Measurements from ENCODE around the gene FAF2. TPM values are rescaled to one million over a fixed set of nuclear protein-coding genes. Genes with fewer than 3 reads are reported as not detected.

Gene FAF2
- total RNA-seq, 1 donor from 2014 or later: 32.3 TPM

GRCh38 chr5:176526462-176526861 is 78.3 kb downstream of the FAF2 start:
- Histone ChIP-seq H2AFZ (replicated peaks) (no peak overlapping the region), H3K4me1 (no peaks in the 10 kb centered on the region), H3K27ac (no peak overlapping the region), H3K9ac (no peak overlapping the region), H3K27me3 (no peaks in the 10 kb centered on the region), H4K20me1 (ENCODE audit: low read depth) (peaks cover 18% of the 10 kb centered on the region), H3K79me2 (ENCODE audit: low read depth) (peaks cover 6% of the 10 kb centered on the region), H3K4me2 (no peak overlapping the region), H3K4me3 (no peak overlapping the region), H3K9me3 (ENCODE audit: low read depth) (no peaks in the 10 kb centered on the region), H3K36me3 (no peaks in the 10 kb centered on the region), H3F3A (ENCODE audit: low read depth) (peaks cover 2% of the 10 kb centered on the region)
- TF ChIP-seq CTCF (IDR thresholded peaks at IDR 0.05) (no peak), EZH2 (IDR thresholded peaks at IDR 0.05) (no peak), EZH2phosphoT487 (IDR thresholded peaks at IDR 0.05) (no peak)
- H3K4me1 Mint-ChIP-seq: no peaks in the 10 kb centered on the region
- H3K9me3 Mint-ChIP-seq: no peaks in the 10 kb centered on the region
- DNase-seq (ENCODE audit: low spot score): no peak
- no peak overlapping the region for H3K4me3 Mint-ChIP-seq
- peaks cover 6% of the 10 kb centered on the region for H3K36me3 Mint-ChIP-seq
- H3K27ac Mint-ChIP-seq: no peak overlapping the region
- peaks cover 11% of the 10 kb centered on the region for H3K27me3 Mint-ChIP-seq (ENCODE audit: insufficient read depth, low read depth)

- H3K79me2 ChIP-seq (ENCODE audit: low read depth): peaks cover 17% of the 10 kb centered on the region
- H3K4me2 ChIP-seq: no peak overlapping the region
- TF ChIP-seq EZH2phosphoT487 (IDR thresholded peaks at IDR 0.05) (no peak), EZH2 (IDR thresholded peaks at IDR 0.05) (no peak), CTCF (IDR thresholded peaks at IDR 0.05) (no peak)
- no peaks in the 10 kb centered on the region for H3K9me3 ChIP-seq (ENCODE audit: low read depth)
- H4K20me1 ChIP-seq (ENCODE audit: low read depth): peaks cover 28% of the 10 kb centered on the region
- H3K36me3 ChIP-seq: no peaks in the 10 kb centered on the region
- H3K4me1 ChIP-seq: no peaks in the 10 kb centered on the region
- H3F3A ChIP-seq (ENCODE audit: low read depth): peaks cover 2% of the 10 kb centered on the region
- H3K9me3 Mint-ChIP-seq: no peaks in the 10 kb centered on the region
- H3K27ac Mint-ChIP-seq: no peak overlapping the region
- no peaks in the 10 kb centered on the region for H3K27me3 ChIP-seq
- peaks cover 11% of the 10 kb centered on the region for H3K27me3 Mint-ChIP-seq (ENCODE audit: insufficient read depth, low read depth)
- H3K27ac ChIP-seq: peak overlapping the region; percentile 54
- H3K4me3 ChIP-seq: no peak overlapping the region
- no peak overlapping the region for H3K4me3 Mint-ChIP-seq
- no peak overlapping the region for H2AFZ ChIP-seq (replicated peaks)
- DNase-seq (ENCODE audit: low spot score): no peak
- no peak overlapping the region for H3K9ac ChIP-seq
- peaks cover 6% of the 10 kb centered on the region for H3K36me3 Mint-ChIP-seq
- H3K4me1 Mint-ChIP-seq: no peaks in the 10 kb centered on the region
These were observed 79.3 kb downstream of the FAF2 start for GRCh38 chr5:176527246-176528222.

GRCh38 chr5:176528301-176528700 is 80.1 kb downstream of the FAF2 start:
- Mint-ChIP-seq H3K27ac (no peak overlapping the region), H3K27me3 (ENCODE audit: insufficient read depth, low read depth) (peaks cover 11% of the 10 kb centered on the region), H3K4me1 (peaks cover under 1% of the 10 kb centered on the region), H3K4me3 (no peak overlapping the region), H3K36me3 (peaks cover 6% of the 10 kb centered on the region), H3K9me3 (no peaks in the 10 kb centered on the region)
- TF ChIP-seq CTCF (IDR thresholded peaks at IDR 0.05): no peak
- TF ChIP-seq EZH2phosphoT487 (IDR thresholded peaks at IDR 0.05): no peak
- no peak for TF ChIP-seq EZH2 (IDR thresholded peaks at IDR 0.05)
- no peak for DNase-seq (ENCODE audit: low spot score)
- Histone ChIP-seq H3F3A (ENCODE audit: low read depth) (peaks cover 2% of the 10 kb centered on the region), H3K9ac (no peak overlapping the region), H3K9me3 (ENCODE audit: low read depth) (no peaks in the 10 kb centered on the region), H3K27ac (no peak overlapping the region), H3K4me1 (no peaks in the 10 kb centered on the region), H3K27me3 (no peaks in the 10 kb centered on the region), H3K79me2 (ENCODE audit: low read depth) (peaks cover 25% of the 10 kb centered on the region), H3K4me3 (no peak overlapping the region), H3K36me3 (no peaks in the 10 kb centered on the region), H3K4me2 (no peak overlapping the region), H2AFZ (replicated peaks) (no peak overlapping the region), H4K20me1 (ENCODE audit: low read depth) (peaks cover 36% of the 10 kb centered on the region)

Data from neural progenitor cell (in vitro differentiated cells).